ENCODE results near the gene PRR12. TPM values are rescaled to one million over a fixed set of nuclear protein-coding genes. Genes with fewer than 3 reads are reported as not detected.
A peak's percentile ranks its signal among the peaks of the same experiment; 100 is the strongest.

The PRR12 gene
- total RNA-seq, 4 donors from 2014 or later = 11.6 to 32.7 (median 18.1) TPM

DNA sequence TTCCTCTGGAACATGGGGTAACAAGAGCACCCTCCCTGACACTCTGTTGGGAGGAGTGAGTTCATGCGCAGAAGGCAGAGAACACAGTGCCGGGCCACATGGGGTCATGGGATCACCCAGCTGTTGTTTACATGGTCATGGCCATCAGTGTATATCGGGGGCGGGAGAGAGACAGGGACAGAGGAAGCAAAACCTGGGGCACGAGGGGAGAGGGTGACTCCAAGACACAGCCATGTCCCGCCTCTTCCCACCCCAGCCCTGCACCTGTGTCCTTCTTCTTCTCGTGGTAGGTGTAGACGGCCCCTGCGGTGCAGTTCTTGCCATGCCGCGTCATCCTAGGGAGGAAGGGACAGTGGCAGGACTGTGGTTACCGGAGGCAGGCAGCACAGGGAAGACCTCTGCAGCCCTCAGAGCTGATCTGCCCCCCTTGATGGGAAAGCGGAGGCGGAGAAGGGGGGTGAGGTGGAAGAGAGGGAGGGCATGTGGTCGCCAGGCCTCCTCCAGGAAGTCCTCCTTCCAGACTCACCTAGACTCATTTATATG is 30.6 kb upstream of the PRR12 start:
- peak in 1 of 2 donors; percentile 61 for DNase-seq (ENCODE audit: low spot score in 2 of 2)
- Histone ChIP-seq H3K27ac (peak overlapping the region in 2 of 4 donors; percentile 68 to 77), H3K9me3 (no peaks in the 10 kb centered on the region), H3K4me1 (peaks cover 0 to 41% (median 18%) of the 10 kb centered on the region in 4 donors), H3K27me3 (no peaks in the 10 kb centered on the region), H3K36me3 (peaks cover 0 to 51% (median 22%) of the 10 kb centered on the region in 3 donors), H3K4me3 (no peak overlapping the region)
- TF ChIP-seq EP300 (IDR thresholded peaks at IDR 0.05) (peak in 1 of 2 donors; percentile 31), POLR2A (IDR thresholded peaks at IDR 0.05) (no peak)
- 62 to 66% methylated on average over 15 of the region's 15 CpGs for WGBS, 2 donors

- 82 to 94% methylated on average over 6 of the region's 6 CpGs for WGBS, 2 donors
- no peak for DNase-seq (ENCODE audit: low spot score in 2 of 2)
- no peak overlapping the region for H3K4me3 ChIP-seq
- peaks cover 0 to 10% (median 0%) of the 10 kb centered on the region in 3 donors for H3K36me3 ChIP-seq
- peak overlapping the region in 1 of 4 donors; percentile 45 for H3K27ac ChIP-seq
- no peaks in the 10 kb centered on the region for H3K9me3 ChIP-seq
- H3K27me3 ChIP-seq = no peaks in the 10 kb centered on the region
- peaks cover 0 to 49% (median 20%) of the 10 kb centered on the region in 4 donors for H3K4me1 ChIP-seq
- TF ChIP-seq, protein P1, sequence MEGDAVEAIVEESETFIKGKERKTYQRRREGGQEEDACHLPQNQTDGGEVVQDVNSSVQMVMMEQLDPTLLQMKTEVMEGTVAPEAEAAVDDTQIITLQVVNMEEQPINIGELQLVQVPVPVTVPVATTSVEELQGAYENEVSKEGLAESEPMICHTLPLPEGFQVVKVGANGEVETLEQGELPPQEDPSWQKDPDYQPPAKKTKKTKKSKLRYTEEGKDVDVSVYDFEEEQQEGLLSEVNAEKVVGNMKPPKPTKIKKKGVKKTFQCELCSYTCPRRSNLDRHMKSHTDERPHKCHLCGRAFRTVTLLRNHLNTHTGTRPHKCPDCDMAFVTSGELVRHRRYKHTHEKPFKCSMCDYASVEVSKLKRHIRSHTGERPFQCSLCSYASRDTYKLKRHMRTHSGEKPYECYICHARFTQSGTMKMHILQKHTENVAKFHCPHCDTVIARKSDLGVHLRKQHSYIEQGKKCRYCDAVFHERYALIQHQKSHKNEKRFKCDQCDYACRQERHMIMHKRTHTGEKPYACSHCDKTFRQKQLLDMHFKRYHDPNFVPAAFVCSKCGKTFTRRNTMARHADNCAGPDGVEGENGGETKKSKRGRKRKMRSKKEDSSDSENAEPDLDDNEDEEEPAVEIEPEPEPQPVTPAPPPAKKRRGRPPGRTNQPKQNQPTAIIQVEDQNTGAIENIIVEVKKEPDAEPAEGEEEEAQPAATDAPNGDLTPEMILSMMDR (IDR thresholded peaks at IDR 0.05) = no peak
- TF ChIP-seq POLR2A (IDR thresholded peaks at IDR 0.05) = no peak
- no peak for TF ChIP-seq EP300 (IDR thresholded peaks at IDR 0.05)
Measured at GRCh38 chr19:49564616-49565045, 26.4 kb upstream of the PRR12 start.

GRCh38 chr19:49565261-49565660 is 25.7 kb upstream of the PRR12 start:
- Histone ChIP-seq H3K4me3 (no peak overlapping the region), H3K27ac (peak overlapping the region in 1 of 4 donors; percentile 45), H3K36me3 (peaks cover 0 to 4% (median 0%) of the 10 kb centered on the region in 3 donors), H3K4me1 (peaks cover 0 to 49% (median 17%) of the 10 kb centered on the region in 4 donors), H3K9me3 (no peaks in the 10 kb centered on the region), H3K27me3 (no peaks in the 10 kb centered on the region)
- no peak for TF ChIP-seq POLR2A (IDR thresholded peaks at IDR 0.05)
- TF ChIP-seq, protein P1 (IDR thresholded peaks at IDR 0.05) = no peak
- no peak for TF ChIP-seq EP300 (IDR thresholded peaks at IDR 0.05)
- peak in 1 of 2 donors; percentile 61 for DNase-seq (ENCODE audit: low spot score in 2 of 2)
- 38 to 39% methylated on average over 4 of the region's 4 CpGs for WGBS, 2 donors

DNA sequence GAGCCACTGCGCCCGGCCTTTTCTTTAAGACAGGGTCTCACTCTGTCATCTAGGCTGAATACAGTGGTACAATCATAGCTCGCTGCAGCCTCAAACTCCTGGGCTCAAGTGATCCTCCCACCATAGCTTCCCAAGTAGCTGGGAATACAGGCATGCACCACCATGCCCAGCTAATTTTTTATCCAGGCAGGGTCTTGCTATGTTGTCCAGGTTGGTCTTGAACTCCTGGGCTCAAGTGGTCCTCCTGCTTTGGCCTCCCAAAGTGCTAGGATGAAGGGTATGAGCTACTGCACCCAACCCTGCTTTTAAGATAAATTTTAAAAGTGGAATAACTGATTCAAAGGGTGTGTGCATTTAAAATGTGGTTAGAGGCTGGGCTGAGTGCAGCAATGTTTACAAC is 24.7 kb upstream of the PRR12 start:
- no peaks in the 10 kb centered on the region for H3K27me3 ChIP-seq
- TF ChIP-seq, protein P1 (IDR thresholded peaks at IDR 0.05) = no peak
- TF ChIP-seq EP300 (IDR thresholded peaks at IDR 0.05) = no peak
- no peak for TF ChIP-seq POLR2A (IDR thresholded peaks at IDR 0.05)
- H3K4me3 ChIP-seq = no peak overlapping the region
- H3K4me1 ChIP-seq = peaks cover 0 to 49% (median 18%) of the 10 kb centered on the region in 4 donors
- 81 to 97% methylated on average over 3 of the region's 3 CpGs for WGBS, 2 donors
- no peak for DNase-seq (ENCODE audit: low spot score in 2 of 2)
- no peak overlapping the region for H3K27ac ChIP-seq
- no peaks in the 10 kb centered on the region for H3K36me3 ChIP-seq
- H3K9me3 ChIP-seq = no peaks in the 10 kb centered on the region

- peaks cover 0 to 48% (median 17%) of the 10 kb centered on the region in 4 donors for H3K4me1 ChIP-seq
- 54 to 57% methylated on average over 9 of the region's 9 CpGs for WGBS, 2 donors
- DNase-seq (ENCODE audit: low spot score in 2 of 2) = no peak
- TF ChIP-seq POLR2A (IDR thresholded peaks at IDR 0.05) = no peak
- TF ChIP-seq EP300 (IDR thresholded peaks at IDR 0.05) = no peak
- TF ChIP-seq, protein P1 (IDR thresholded peaks at IDR 0.05) = no peak
- H3K9me3 ChIP-seq = no peaks in the 10 kb centered on the region
- H3K27ac ChIP-seq = peak overlapping the region in 1 of 4 donors; percentile 38
- H3K36me3 ChIP-seq = no peaks in the 10 kb centered on the region
- no peak overlapping the region for H3K4me3 ChIP-seq
- H3K27me3 ChIP-seq = no peaks in the 10 kb centered on the region
Measured at GRCh38 chr19:49567861-49568441, 23.0 kb upstream of the PRR12 start.

Data from tibial nerve (tissue), 4 donors.